WTC11 (cell line): ENCODE measurements around the gene GALNT11. TPM values are rescaled to one million over a fixed set of nuclear protein-coding genes. Genes with fewer than 3 reads are reported as not detected.

ENCODE experiments used
- ATAC-seq: fragments of 200-7000 bp; cut with Tn5 transposase; 2 replicates; pipeline ENCODE4 v1.10.0; 2021; ENCODE audit warnings: mild to moderate bottlenecking, moderate library complexity
- CTCF ChIA-PET: fragments of 300-600 bp; sonication (Branson Sonifier 250); formaldehyde crosslinking; loops from one replicate; lab custom pipeline; 2021; ENCODE audit warnings: antibody characterized with exemption; lab: Charles Lee
- POLR2A ChIA-PET: fragments of 350-600 bp; sonication (Branson Sonifier 250); formaldehyde crosslinking; loops from one replicate; lab custom pipeline; 2021; ENCODE audit warnings: antibody characterized with exemption; lab: Charles Lee
- DNase-seq: peaks from one replicate; pipeline ENCODE4 v3.0.0; 2021; ENCODE audit warnings: low spot score
- H3K27ac Mint-ChIP-seq: 2 replicates; pipeline ENCODE4 v1.8.0; 2021; ENCODE audit warnings: mixed read lengths
- H3K27me3 Mint-ChIP-seq: 2 replicates; pipeline ENCODE4 v1.8.0; 2021; ENCODE audit warnings: low read depth, mild to moderate bottlenecking, moderate library complexity, mixed read lengths
- H3K36me3 Mint-ChIP-seq: 2 replicates; pipeline ENCODE4 v1.8.0; 2021; ENCODE audit warnings: mixed read lengths
- H3K4me1 Mint-ChIP-seq: 2 replicates; pipeline ENCODE4 v1.8.0; 2022; ENCODE audit warnings: mixed read lengths
- H3K4me3 Mint-ChIP-seq: 2 replicates; pipeline ENCODE4 v1.8.0; 2021; ENCODE audit warnings: mild to moderate bottlenecking, moderate library complexity, mixed read lengths
- H3K9me3 Mint-ChIP-seq: 2 replicates; pipeline ENCODE4 v1.8.0; 2021; ENCODE audit warnings: mixed read lengths
- CREM ChIP-seq: sonication (generic); formaldehyde crosslinking; IDR thresholded peaks from 2 replicates; pipeline ENCODE4 v1.8.1; 2022; ENCODE audit warnings: mild to moderate bottlenecking, missing genetic modification reagents, moderate library complexity
- E2F4 ChIP-seq: sonication (generic); formaldehyde crosslinking; IDR thresholded peaks from 2 replicates; pipeline ENCODE4 v1.8.1; 2022; ENCODE audit warnings: low read depth, mild to moderate bottlenecking, moderate library complexity, missing genetic modification reagents, borderline replicate concordance
- E2F5 ChIP-seq: sonication (generic); formaldehyde crosslinking; IDR thresholded peaks from 2 replicates; pipeline ENCODE4 v1.8.1; 2022; ENCODE audit warnings: mild to moderate bottlenecking, moderate library complexity, missing genetic modification reagents
- ELF4 ChIP-seq: sonication (generic); formaldehyde crosslinking; IDR thresholded peaks from 2 replicates; pipeline ENCODE4 v1.8.1; 2022; ENCODE audit warnings: low read depth, mild to moderate bottlenecking, moderate library complexity, missing genetic modification reagents
- ERG ChIP-seq: fragments of 250-450 bp; sonication (Bioruptor Pico); IDR thresholded peaks from 2 replicates; pipeline ENCODE4 v1.8.0; 2021; ENCODE audit warnings: mild to moderate bottlenecking
- FOXK1 ChIP-seq: sonication (generic); formaldehyde crosslinking; IDR thresholded peaks from 2 replicates; pipeline ENCODE4 v1.8.0; 2022; ENCODE audit warnings: mild to moderate bottlenecking, moderate library complexity, missing genetic modification reagents
- GTF2I ChIP-seq: fragments of 250-450 bp; sonication (Bioruptor Pico); conservative IDR thresholded peaks from 2 replicates; pipeline ENCODE4 v1.4.0; 2021; ENCODE audit warnings: mild to moderate bottlenecking
- JAZF1 ChIP-seq: fragments of 250-450 bp; sonication (Bioruptor Pico); IDR thresholded peaks from 2 replicates; pipeline ENCODE4 v1.9.0; 2021; ENCODE audit warnings: moderate library complexity, mild to moderate bottlenecking, inconsistent platforms
- KAT7 ChIP-seq: sonication (generic); formaldehyde crosslinking; IDR thresholded peaks from 2 replicates; pipeline ENCODE4 v1.8.1; 2023; ENCODE audit warnings: missing genetic modification reagents, mild to moderate bottlenecking, borderline replicate concordance
- MAX ChIP-seq: sonication (generic); formaldehyde crosslinking; IDR thresholded peaks from 2 replicates; pipeline ENCODE4 v1.8.0; 2022; ENCODE audit warnings: mild to moderate bottlenecking, missing genetic modification reagents
- MXD4 ChIP-seq: fragments of 250-450 bp; sonication (Bioruptor Pico); IDR thresholded peaks from 2 replicates; pipeline ENCODE4 v1.8.0; 2021; ENCODE audit warnings: mild to moderate bottlenecking, moderate library complexity, borderline replicate concordance
- MYBL2 ChIP-seq: sonication (generic); formaldehyde crosslinking; IDR thresholded peaks from 2 replicates; pipeline ENCODE4 v1.8.1; 2023; ENCODE audit warnings: mild to moderate bottlenecking, moderate library complexity, missing genetic modification reagents
- OVOL2 ChIP-seq: fragments of 250-450 bp; sonication (Bioruptor Pico); IDR thresholded peaks from 2 replicates; pipeline ENCODE4 v1.9.0; 2021; ENCODE audit warnings: mild to moderate bottlenecking, borderline replicate concordance
- SP1 ChIP-seq: sonication (generic); formaldehyde crosslinking; conservative IDR thresholded peaks from 2 replicates; pipeline ENCODE4 v1.8.1; 2022; ENCODE audit warnings: missing genetic modification reagents
- USF2 ChIP-seq: sonication (generic); formaldehyde crosslinking; IDR thresholded peaks from 2 replicates; pipeline ENCODE4 v1.8.1; 2023; ENCODE audit warnings: mild to moderate bottlenecking, missing genetic modification reagents, moderate library complexity
- ZBTB21 ChIP-seq: sonication (generic); formaldehyde crosslinking; IDR thresholded peaks from 2 replicates; pipeline ENCODE4 v1.8.1; 2023; ENCODE audit warnings: mild to moderate bottlenecking, missing genetic modification reagents, borderline replicate concordance
- ZNF219 ChIP-seq: sonication (generic); formaldehyde crosslinking; IDR thresholded peaks from 2 replicates; pipeline ENCODE4 v1.8.0; 2023; ENCODE audit warnings: missing genetic modification reagents, mild to moderate bottlenecking, borderline replicate concordance
- ZNF281 ChIP-seq: sonication (generic); formaldehyde crosslinking; IDR thresholded peaks from 2 replicates; pipeline ENCODE4 v1.8.0; 2023; ENCODE audit warnings: mild to moderate bottlenecking, missing genetic modification reagents
- ZNF416 ChIP-seq: fragments of 250-450 bp; sonication (Bioruptor Pico); IDR thresholded peaks from 2 replicates; pipeline ENCODE4 v1.9.0; 2021; ENCODE audit warnings: mild to moderate bottlenecking, inconsistent platforms
- total RNA-seq: library from RNA; stranded (reverse); gene quantifications from 3 replicates; pipeline ENCODE4 v1.2.3, GENCODE V29; 2021

The GALNT11 gene
- total RNA-seq, 1 experiment from 2014 or later, result 24.0 TPM

GRCh38 chr7:152025077-152025936 lies at the start of gene GALNT11 (continued):
- TF ChIP-seq ZNF219 (CRISPR knock-in tag) (no peak), OVOL2 (CRISPR knock-in tag) (no peak), USF2 (CRISPR knock-in tag) (peak; percentile 81), CREM (CRISPR knock-in tag) (peak; percentile 92), ZBTB21 (CRISPR knock-in tag) (peak; percentile 99), MAX (0 out of 2 replicates have a peak, but pooled peaks have one; percentile 41), KAT7 (CRISPR knock-in tag) (0 out of 2 replicates have a peak, but pooled peaks have one; percentile 29), FOXK1 (CRISPR knock-in tag) (peak; percentile 58; the same call in 1 of the 2 replicates)

GRCh38 chr7:151978616-151979015 lies 46.9 kb upstream of the GALNT11 start:
- H3K4me1 Mint-ChIP-seq, result no peaks in the 10 kb centered on the region
- peaks cover 15% of the 10 kb centered on the region for H3K9me3 Mint-ChIP-seq
- H3K4me3 Mint-ChIP-seq, result no peak overlapping the region
- POLR2A ChIA-PET, result no interaction called here
- H3K27me3 Mint-ChIP-seq, result no peaks in the 10 kb centered on the region
- TF ChIP-seq ZNF416 (CRISPR knock-in tag) (no peak), E2F5 (CRISPR knock-in tag) (no peak), MXD4 (CRISPR knock-in tag) (no peak), E2F4 (CRISPR knock-in tag) (no peak), ELF4 (CRISPR knock-in tag) (no peak), ERG (no peak), ZNF281 (CRISPR knock-in tag) (no peak), MYBL2 (CRISPR knock-in tag) (no peak), JAZF1 (CRISPR knock-in tag) (no peak), GTF2I (CRISPR knock-in tag) (no peak), SP1 (CRISPR knock-in tag) (no peak)
- no peak overlapping the region for H3K27ac Mint-ChIP-seq
- DNase-seq (no peak), ATAC-seq (no peak)
- CTCF ChIA-PET, result interaction anchor here (0.6 kb wide), 1 partner anchor 15 kb away, joined by 3 read pairs; no protein-coding TSS in a partner anchor
- peaks cover 4% of the 10 kb centered on the region for H3K36me3 Mint-ChIP-seq
